SU-DHL-6 (cell line): ENCODE results near the gene KATNAL1.
"Not testable (repeated sequence)": the region's sequence is repeated elsewhere in the genome, so short reads cannot be mapped to it uniquely, and the experiment has no call there.

ENCODE experiments used
- H2AFZ ChIP-seq: fragments of 200-600 bp; sonication (generic); 2 replicates; pipeline ENCODE4 v1.6.1; 2014; ENCODE audit warnings: low read depth, mild to moderate bottlenecking, moderate library complexity, mixed read lengths, antibody characterized with exemption, low read length; ENCODE audit not compliant: severe bottlenecking
- H3F3A ChIP-seq: fragments of 200-600 bp; shearing (Covaris generic); 2 replicates; pipeline ENCODE4 v1.6.0; 2016; ENCODE audit warnings: antibody characterized with exemption, mild to moderate bottlenecking; ENCODE audit not compliant: insufficient read depth
- H3K27ac ChIP-seq: fragments of 200-600 bp; sonication (generic); 2 replicates; pipeline ENCODE4 v1.5.1; 2016; ENCODE audit warnings: low read depth, mild to moderate bottlenecking, low read length, moderate library complexity, mixed read lengths
- H3K27me3 ChIP-seq: fragments of 200-600 bp; sonication (generic), shearing (Covaris generic); 2 replicates; pipeline ENCODE4 v1.6.0; 2014; ENCODE audit warnings: mild to moderate bottlenecking, low read length
- H3K36me3 ChIP-seq: fragments of 200-600 bp; sonication (generic); 2 replicates; pipeline ENCODE4 v1.6.1; 2014; ENCODE audit warnings: mild to moderate bottlenecking, low read length, mixed read lengths
- H3K4me2 ChIP-seq: fragments of 300-600, 200-600 bp; shearing (Covaris generic), sonication (generic); 2 replicates; pipeline ENCODE4 v1.6.0; 2014; ENCODE audit warnings: low read length, low read depth, mild to moderate bottlenecking; ENCODE audit not compliant: poor library complexity, severe bottlenecking
- H3K4me3 ChIP-seq: fragments of 200-600 bp; sonication (generic); 2 replicates; pipeline ENCODE4 v1.5.1; 2014; ENCODE audit warnings: antibody characterized with exemption, low read length, mild to moderate bottlenecking, mixed read lengths; ENCODE audit not compliant: insufficient read depth, poor library complexity, severe bottlenecking
- H3K79me2 ChIP-seq: fragments of 200-600 bp; sonication (generic); 2 replicates; pipeline ENCODE4 v1.6.1; 2014; ENCODE audit warnings: mild to moderate bottlenecking, low read length, moderate library complexity; ENCODE audit not compliant: insufficient read depth
- H3K9ac ChIP-seq: fragments of 200-600 bp; sonication (generic); 2 replicates; pipeline ENCODE4 v1.7.0; 2014; ENCODE audit warnings: mild to moderate bottlenecking, low read length
- H3K9me2 ChIP-seq: fragments of 200-600 bp; sonication (generic); replicated peaks from 2 replicates; pipeline ENCODE4 v1.6.1; 2014; ENCODE audit warnings: low read length; ENCODE audit not compliant: insufficient read depth
- H3K9me3 ChIP-seq: fragments of 200-600 bp; sonication (generic); 2 replicates; pipeline ENCODE4 v1.6.1; 2014; ENCODE audit warnings: low read length, mixed read lengths; ENCODE audit not compliant: insufficient read depth
- H4K20me1 ChIP-seq: fragments of 200-600 bp; sonication (generic); 2 replicates; pipeline ENCODE4 v1.6.1; 2014; ENCODE audit warnings: low read depth, mild to moderate bottlenecking, antibody characterized with exemption, low read length, moderate library complexity, mixed read lengths
- EZH2phosphoT487 ChIP-seq: fragments of 200-600 bp; sonication (generic), shearing (Covaris generic); conservative IDR thresholded peaks from 2 replicates; pipeline ENCODE4 v1.6.1; 2018; ENCODE audit warnings: mild to moderate bottlenecking, antibody characterized with exemption, low read length, moderate library complexity, mixed read lengths
- TF ChIP-seq, protein P1 (sequence below): fragments of 200-600 bp; sonication (generic); IDR thresholded peaks from one replicate; pipeline ENCODE4 v1.5.1; 2017; ENCODE audit warnings: antibody characterized with exemption, mild to moderate bottlenecking, low read length, moderate library complexity; ENCODE audit not compliant: insufficient read depth, poor library complexity, severe bottlenecking

KATNAL1 gene

DNA sequence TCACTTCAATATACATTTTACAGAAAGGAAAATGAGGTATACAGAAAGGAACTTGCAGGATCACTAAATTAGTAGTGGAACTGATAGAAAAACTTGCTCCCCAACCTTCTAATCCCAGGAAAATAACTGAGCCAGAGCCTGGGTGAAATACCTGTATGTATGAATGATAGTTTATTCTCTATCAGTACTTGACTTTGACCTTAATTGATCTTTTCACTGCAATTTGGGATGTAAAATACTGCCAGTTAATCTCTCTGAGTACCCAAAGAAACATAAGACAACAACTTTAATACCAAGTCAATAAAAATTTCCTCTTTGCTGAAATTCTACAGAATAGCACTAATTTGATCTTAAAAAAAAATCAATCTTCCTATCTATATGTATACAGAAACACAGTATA lies 33.3 kb downstream of the KATNAL1 start:
- Histone ChIP-seq H3K79me2 (no peaks in the 10 kb centered on the region), H3K9ac (no peak overlapping the region), H3F3A (peaks cover 8% of the 10 kb centered on the region; the same call in 1 of the 2 replicates), H3K27me3 (no peaks in the 10 kb centered on the region), H4K20me1 (no peaks in the 10 kb centered on the region), H3K4me2 (no peak overlapping the region), H3K9me2 (no peaks in the 10 kb centered on the region), H3K4me3 (no peak overlapping the region), H3K36me3 (peaks cover 33% of the 10 kb centered on the region), H3K9me3 (no peaks in the 10 kb centered on the region), H2AFZ (no peak overlapping the region), H3K27ac (no peak overlapping the region)
- TF ChIP-seq, protein P1, sequence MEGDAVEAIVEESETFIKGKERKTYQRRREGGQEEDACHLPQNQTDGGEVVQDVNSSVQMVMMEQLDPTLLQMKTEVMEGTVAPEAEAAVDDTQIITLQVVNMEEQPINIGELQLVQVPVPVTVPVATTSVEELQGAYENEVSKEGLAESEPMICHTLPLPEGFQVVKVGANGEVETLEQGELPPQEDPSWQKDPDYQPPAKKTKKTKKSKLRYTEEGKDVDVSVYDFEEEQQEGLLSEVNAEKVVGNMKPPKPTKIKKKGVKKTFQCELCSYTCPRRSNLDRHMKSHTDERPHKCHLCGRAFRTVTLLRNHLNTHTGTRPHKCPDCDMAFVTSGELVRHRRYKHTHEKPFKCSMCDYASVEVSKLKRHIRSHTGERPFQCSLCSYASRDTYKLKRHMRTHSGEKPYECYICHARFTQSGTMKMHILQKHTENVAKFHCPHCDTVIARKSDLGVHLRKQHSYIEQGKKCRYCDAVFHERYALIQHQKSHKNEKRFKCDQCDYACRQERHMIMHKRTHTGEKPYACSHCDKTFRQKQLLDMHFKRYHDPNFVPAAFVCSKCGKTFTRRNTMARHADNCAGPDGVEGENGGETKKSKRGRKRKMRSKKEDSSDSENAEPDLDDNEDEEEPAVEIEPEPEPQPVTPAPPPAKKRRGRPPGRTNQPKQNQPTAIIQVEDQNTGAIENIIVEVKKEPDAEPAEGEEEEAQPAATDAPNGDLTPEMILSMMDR = no peak
- TF ChIP-seq EZH2phosphoT487 = no peak

DNA sequence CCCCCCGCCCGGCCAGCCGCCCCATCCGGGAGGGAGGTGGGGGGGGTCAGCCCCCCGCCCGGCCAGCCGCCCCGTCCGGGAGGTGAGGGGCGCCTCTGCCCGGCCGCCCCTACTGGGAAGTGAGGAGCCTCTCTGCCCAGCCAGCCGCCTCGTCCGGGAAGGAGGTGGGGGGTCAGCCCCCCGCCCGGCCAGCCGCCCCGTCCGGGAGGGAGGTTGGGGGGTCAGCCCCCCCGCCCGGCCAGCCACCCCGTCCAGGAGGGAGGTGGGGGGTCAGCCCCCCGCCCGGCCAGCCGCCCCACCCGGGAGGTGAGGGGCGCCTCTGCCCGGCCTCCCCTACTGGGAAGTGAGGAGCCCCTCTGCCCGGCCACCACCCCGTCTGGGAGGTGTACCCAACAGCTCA lies 37.3 kb downstream of the KATNAL1 start:
- not testable (repeated sequence) for H3K4me2 ChIP-seq, H3K79me2 ChIP-seq

DNA sequence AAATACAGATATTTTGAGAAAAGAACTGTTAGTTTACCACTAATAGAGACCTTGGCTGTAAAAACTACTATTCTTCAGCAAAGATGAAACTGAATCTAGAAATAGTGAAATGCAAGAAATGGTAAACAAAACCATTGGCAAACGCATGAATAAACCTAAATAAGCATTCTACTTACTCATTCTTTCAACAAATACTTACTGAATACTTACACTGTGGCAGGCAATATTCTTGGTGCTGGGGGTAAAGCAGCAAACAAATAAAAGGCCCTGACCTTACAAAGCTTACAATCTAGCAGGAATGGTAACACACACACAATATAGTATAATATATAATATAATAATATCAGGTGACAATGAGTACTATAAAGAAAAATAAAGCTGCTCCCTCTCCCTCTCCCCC lies 38.7 kb downstream of the KATNAL1 start:
- H3K9me2 ChIP-seq = no peaks in the 10 kb centered on the region
- H3K9ac ChIP-seq = no peak overlapping the region

More for the DNA sequence above, 37.3 kb downstream of the KATNAL1 start:
- H3K27me3 ChIP-seq, H3K27ac ChIP-seq, H3K9ac ChIP-seq, H4K20me1 ChIP-seq, H3F3A ChIP-seq, H3K9me2 ChIP-seq, H3K4me3 ChIP-seq, H3K9me3 ChIP-seq, H3K36me3 ChIP-seq, H2AFZ ChIP-seq: not testable (repeated sequence)

DNA sequence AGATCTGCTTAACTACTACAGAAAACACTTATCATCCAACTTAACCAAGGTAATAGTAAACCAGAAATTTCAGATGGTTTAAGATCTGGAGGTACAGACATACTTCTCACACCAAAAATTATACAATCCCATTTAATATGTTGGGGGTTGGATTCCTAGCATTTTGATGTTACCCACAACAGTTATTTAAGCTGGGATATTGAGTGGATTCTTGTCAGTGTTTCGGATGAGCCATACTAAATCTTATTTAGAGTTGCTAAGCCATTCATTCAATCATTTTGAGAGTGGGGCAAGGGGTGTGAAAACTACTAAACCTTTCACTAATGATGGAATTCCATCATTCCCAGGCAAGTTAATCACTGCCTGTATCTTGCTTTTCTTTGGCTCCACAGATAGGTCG lies 40.6 kb downstream of the KATNAL1 start:
- H3K36me3 ChIP-seq = no peaks in the 10 kb centered on the region; the same call in 1 of the 2 replicates
- H3K4me2 ChIP-seq = no peak overlapping the region
- H3K27me3 ChIP-seq = no peaks in the 10 kb centered on the region
- H2AFZ ChIP-seq = no peak overlapping the region
- H3F3A ChIP-seq = peaks cover 6% of the 10 kb centered on the region; the same call in 1 of the 2 replicates
- H3K79me2 ChIP-seq = 0 out of 2 replicates have a peak, but pooled peaks cover 5% of the 10 kb centered on the region
- H3K9me3 ChIP-seq = no peaks in the 10 kb centered on the region
- no peak overlapping the region for H3K4me3 ChIP-seq
- H4K20me1 ChIP-seq = no peaks in the 10 kb centered on the region
- TF ChIP-seq EZH2phosphoT487 = no peak
- TF ChIP-seq, protein P1 = no peak
- H3K27ac ChIP-seq = no peak overlapping the region
- H3K9ac ChIP-seq = no peak overlapping the region
- no peaks in the 10 kb centered on the region for H3K9me2 ChIP-seq

More for the DNA sequence above, 38.7 kb downstream of the KATNAL1 start:
- peaks cover 6% of the 10 kb centered on the region; the same call in 1 of the 2 replicates for H3F3A ChIP-seq
- no peak for TF ChIP-seq EZH2phosphoT487
- TF ChIP-seq, protein P1 = no peak
- H3K27ac ChIP-seq = no peak overlapping the region
- no peaks in the 10 kb centered on the region for H3K9me3 ChIP-seq
- no peaks in the 10 kb centered on the region; the same call in 1 of the 2 replicates for H3K36me3 ChIP-seq
- no peaks in the 10 kb centered on the region for H3K27me3 ChIP-seq
- H2AFZ ChIP-seq = no peak overlapping the region
- H4K20me1 ChIP-seq = no peaks in the 10 kb centered on the region
- no peak overlapping the region for H3K4me2 ChIP-seq
- no peak overlapping the region for H3K4me3 ChIP-seq
- 0 out of 2 replicates have a peak, but pooled peaks cover 5% of the 10 kb centered on the region for H3K79me2 ChIP-seq

DNA sequence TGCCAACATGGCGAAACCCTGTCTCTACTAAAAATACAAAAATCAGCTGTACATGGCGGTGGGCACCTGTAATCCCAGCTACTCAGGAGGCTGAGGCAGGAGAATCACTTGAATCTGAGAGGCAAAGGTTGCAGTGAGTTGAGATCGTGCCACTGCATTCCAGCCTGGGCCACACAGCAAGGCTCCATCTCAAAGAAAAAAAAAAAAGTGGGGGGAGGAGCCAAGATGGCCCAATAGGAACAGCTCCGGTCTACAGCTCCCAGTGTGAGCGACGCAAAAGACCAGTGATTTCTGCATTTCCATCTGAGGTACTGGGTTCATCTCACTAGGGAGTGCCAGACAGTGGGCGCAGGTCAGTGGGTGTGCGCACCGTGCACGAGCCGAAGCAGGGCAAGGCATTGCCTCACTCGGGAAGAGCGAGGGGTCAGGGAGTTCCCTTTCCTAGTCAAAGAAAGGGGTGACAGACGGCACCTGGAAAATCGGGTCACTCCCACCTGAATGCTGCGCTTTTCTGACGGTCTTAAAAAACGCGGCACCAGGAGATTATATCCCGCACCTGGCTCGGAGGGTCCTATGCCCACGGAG lies 48.1 kb downstream of the KATNAL1 start:
- H3F3A ChIP-seq, H3K79me2 ChIP-seq, H3K9ac ChIP-seq, H3K4me2 ChIP-seq, H3K27me3 ChIP-seq, H3K9me3 ChIP-seq, H3K4me3 ChIP-seq, H4K20me1 ChIP-seq, H3K36me3 ChIP-seq, H2AFZ ChIP-seq, H3K27ac ChIP-seq, H3K9me2 ChIP-seq: not testable (repeated sequence)
